Stimulated activated naive CD8-positive, alpha-beta T cell treated with anti-CD3 and anti-CD28 coated beads, Interleukin-15, Interleukin-2, amounts not matched to agents 100 ng/mL and 50 ng/mL, for 24 hours (primary cell): ENCODE measurements around the gene FILIP1L.

Experiments
- H3K27ac Mint-ChIP-seq: one replicate; pipeline ENCODE4 v1.8.0; 2021; ENCODE audit warnings: mild to moderate bottlenecking, mixed read lengths
- H3K27me3 Mint-ChIP-seq: one replicate; pipeline ENCODE4 v1.8.0; 2021; ENCODE audit warnings: mixed read lengths
- H3K36me3 Mint-ChIP-seq: one replicate; pipeline ENCODE4 v1.8.0; 2021; ENCODE audit warnings: low read depth, mixed read lengths
- H3K4me1 Mint-ChIP-seq: one replicate; pipeline ENCODE4 v1.8.0; 2021; ENCODE audit warnings: low read depth, mixed read lengths
- H3K4me3 Mint-ChIP-seq: one replicate; pipeline ENCODE4 v1.8.0; 2021; ENCODE audit warnings: mild to moderate bottlenecking, mixed read lengths
- H3K9me3 Mint-ChIP-seq: one replicate; pipeline ENCODE4 v1.8.0; 2021; ENCODE audit warnings: mixed read lengths

FILIP1L gene

GRCh38 chr3:99949956-99950670 lies 164.2 kb downstream of the FILIP1L start:
- Mint-ChIP-seq H3K36me3 (no peaks in the 10 kb centered on the region), H3K4me3 (no peak overlapping the region), H3K27me3 (no peaks in the 10 kb centered on the region), H3K27ac (no peak overlapping the region), H3K9me3 (no peaks in the 10 kb centered on the region), H3K4me1 (no peaks in the 10 kb centered on the region)

GRCh38 chr3:99948467-99949089 lies 165.7 kb downstream of the FILIP1L start:
- H3K36me3 Mint-ChIP-seq = no peaks in the 10 kb centered on the region
- no peaks in the 10 kb centered on the region for H3K9me3 Mint-ChIP-seq
- no peak overlapping the region for H3K27ac Mint-ChIP-seq
- H3K4me3 Mint-ChIP-seq = no peak overlapping the region
- H3K4me1 Mint-ChIP-seq = peaks cover 4% of the 10 kb centered on the region
- no peaks in the 10 kb centered on the region for H3K27me3 Mint-ChIP-seq

- Mint-ChIP-seq H3K36me3 (peaks cover under 1% of the 10 kb centered on the region), H3K4me3 (no peak overlapping the region), H3K9me3 (no peaks in the 10 kb centered on the region), H3K4me1 (peaks cover 4% of the 10 kb centered on the region), H3K27ac (no peak overlapping the region), H3K27me3 (no peaks in the 10 kb centered on the region)
Measured at GRCh38 chr3:99947356-99947755, 166.9 kb downstream of the FILIP1L start.

- Mint-ChIP-seq H3K4me3 (no peak overlapping the region), H3K27me3 (no peaks in the 10 kb centered on the region), H3K27ac (no peak overlapping the region), H3K9me3 (no peaks in the 10 kb centered on the region), H3K4me1 (peaks cover 10% of the 10 kb centered on the region), H3K36me3 (peaks cover 7% of the 10 kb centered on the region)
Measured at GRCh38 chr3:99945328-99945995, 168.8 kb downstream of the FILIP1L start.

- Mint-ChIP-seq H3K36me3 (peaks cover 7% of the 10 kb centered on the region), H3K4me3 (no peak overlapping the region), H3K27ac (no peak overlapping the region), H3K4me1 (peaks cover 23% of the 10 kb centered on the region), H3K27me3 (no peaks in the 10 kb centered on the region), H3K9me3 (no peaks in the 10 kb centered on the region)
Measured at GRCh38 chr3:99943931-99944761, 170.2 kb downstream of the FILIP1L start.

GRCh38 chr3:99941211-99941610 lies 173.1 kb downstream of the FILIP1L start:
- Mint-ChIP-seq H3K4me3 (no peak overlapping the region), H3K36me3 (peaks cover 7% of the 10 kb centered on the region), H3K27me3 (no peaks in the 10 kb centered on the region), H3K4me1 (peaks cover 45% of the 10 kb centered on the region), H3K9me3 (no peaks in the 10 kb centered on the region), H3K27ac (no peak overlapping the region)

- no peaks in the 10 kb centered on the region for H3K27me3 Mint-ChIP-seq
- peak overlapping the region; percentile 7 for H3K27ac Mint-ChIP-seq
- peaks cover 45% of the 10 kb centered on the region for H3K4me1 Mint-ChIP-seq
- no peak overlapping the region for H3K4me3 Mint-ChIP-seq
- H3K9me3 Mint-ChIP-seq = no peaks in the 10 kb centered on the region
- peaks cover 7% of the 10 kb centered on the region for H3K36me3 Mint-ChIP-seq
Measured at GRCh38 chr3:99940350-99940749, 174.0 kb downstream of the FILIP1L start.

GRCh38 chr3:99939876-99940275 lies 174.4 kb downstream of the FILIP1L start:
- Mint-ChIP-seq H3K27me3 (no peaks in the 10 kb centered on the region), H3K4me1 (peaks cover 45% of the 10 kb centered on the region), H3K36me3 (peaks cover 7% of the 10 kb centered on the region), H3K4me3 (no peak overlapping the region), H3K27ac (no peak overlapping the region), H3K9me3 (no peaks in the 10 kb centered on the region)

- Mint-ChIP-seq H3K27ac (peak overlapping the region; percentile 84), H3K36me3 (peaks cover 15% of the 10 kb centered on the region), H3K27me3 (no peaks in the 10 kb centered on the region), H3K9me3 (no peaks in the 10 kb centered on the region), H3K4me1 (peaks cover 41% of the 10 kb centered on the region), H3K4me3 (no peak overlapping the region)
Measured at GRCh38 chr3:99938270-99938911, 175.9 kb downstream of the FILIP1L start.

- Mint-ChIP-seq H3K27me3 (no peaks in the 10 kb centered on the region), H3K36me3 (peaks cover 19% of the 10 kb centered on the region), H3K9me3 (no peaks in the 10 kb centered on the region), H3K4me1 (peaks cover 33% of the 10 kb centered on the region), H3K27ac (no peak overlapping the region), H3K4me3 (no peak overlapping the region)
Measured at GRCh38 chr3:99934975-99935797, 179.1 kb downstream of the FILIP1L start.

- H3K4me3 Mint-ChIP-seq = no peak overlapping the region
- H3K27ac Mint-ChIP-seq = no peak overlapping the region
- H3K9me3 Mint-ChIP-seq = no peaks in the 10 kb centered on the region
- H3K27me3 Mint-ChIP-seq = no peaks in the 10 kb centered on the region
- H3K36me3 Mint-ChIP-seq = peaks cover 19% of the 10 kb centered on the region
- H3K4me1 Mint-ChIP-seq = peaks cover 22% of the 10 kb centered on the region
Measured at GRCh38 chr3:99933971-99934750, 180.1 kb downstream of the FILIP1L start.

GRCh38 chr3:99931059-99931458 lies 183.2 kb downstream of the FILIP1L start:
- Mint-ChIP-seq H3K4me3 (no peak overlapping the region), H3K27me3 (no peaks in the 10 kb centered on the region), H3K4me1 (no peaks in the 10 kb centered on the region), H3K9me3 (no peaks in the 10 kb centered on the region), H3K36me3 (peaks cover 19% of the 10 kb centered on the region), H3K27ac (no peak overlapping the region)

- peaks cover 19% of the 10 kb centered on the region for H3K36me3 Mint-ChIP-seq
- H3K27me3 Mint-ChIP-seq = no peaks in the 10 kb centered on the region
Measured at GRCh38 chr3:99929745-99930139, 184.6 kb downstream of the FILIP1L start.

More at GRCh38 chr3:99929745-99930139, 184.6 kb downstream of the FILIP1L start:
- Mint-ChIP-seq H3K27ac (no peak overlapping the region), H3K9me3 (no peaks in the 10 kb centered on the region), H3K4me1 (no peaks in the 10 kb centered on the region), H3K4me3 (no peak overlapping the region)
